H1 (cell line): ENCODE results near the gene CDC42EP3. TPM values are rescaled to one million over a fixed set of nuclear protein-coding genes. Genes with fewer than 3 reads are reported as not detected.

Source experiments
- CTCF ChIA-PET: fragments of 300-600 bp; sonication (Branson Sonifier 250); formaldehyde crosslinking; loops from one replicate; lab custom pipeline; 2021; ENCODE audit not compliant: partially characterized antibody; lab: Charles Lee
- POLR2A ChIA-PET: fragments of 300-600 bp; sonication (Branson Sonifier 250); formaldehyde crosslinking; loops from one replicate; lab custom pipeline; 2021; ENCODE audit warnings: inconsistent platforms; ENCODE audit not compliant: partially characterized antibody; lab: Charles Lee
- DNase-seq, 2 experiments: peaks; one replicate each; pipeline versions ENCODE4 v3.0.0 to v3.0.0-alpha.2; 2010 to 2022; ENCODE audit warnings: low spot score in 2 of 2, low read depth in 1 of 2, mixed read lengths in 1 of 2
- FAIRE-seq: peaks from 2 replicates; lab custom pipeline; 2011; peaks lifted over from hg19 to GRCh38; lab: Jason Lieb, UNC
- H2AFZ ChIP-seq: 2 replicates; pipeline ENCODE4 v1.8.1; 2012; ENCODE audit warnings: low read length, inconsistent platforms
- H2AK5ac ChIP-seq: 2 replicates; pipeline ENCODE4 v1.6.1; 2013; ENCODE audit warnings: low read depth, low read length
- H2BK120ac ChIP-seq: replicated peaks from 2 replicates; pipeline ENCODE3; 2013; ENCODE audit warnings: low read depth, low read length, inconsistent platforms
- H2BK12ac ChIP-seq: 2 replicates; pipeline ENCODE4 v1.6.1; 2013; ENCODE audit warnings: low read depth, low read length
- H2BK15ac ChIP-seq: 2 replicates; pipeline ENCODE4 v1.6.1; 2013; ENCODE audit warnings: low read length
- H2BK20ac ChIP-seq: 2 replicates; pipeline ENCODE4 v1.6.1; 2013; ENCODE audit warnings: low read length
- H2BK5ac ChIP-seq: 2 replicates; pipeline ENCODE4 v1.6.1; 2013; ENCODE audit warnings: low read depth, low read length
- H3K14ac ChIP-seq: 2 replicates; pipeline ENCODE4 v1.6.1; 2013; ENCODE audit warnings: inconsistent platforms; ENCODE audit not compliant: insufficient read length
- H3K18ac ChIP-seq: 2 replicates; pipeline ENCODE4 v1.6.1; 2013; ENCODE audit warnings: low read length; ENCODE audit errors: extremely low read depth
- H3K23ac ChIP-seq: 2 replicates; pipeline ENCODE4 v1.6.1; 2013; ENCODE audit warnings: inconsistent platforms; ENCODE audit not compliant: insufficient read length
- H3K23me2 ChIP-seq: 2 replicates; pipeline ENCODE4 v1.6.1; 2013; ENCODE audit warnings: low read depth, low read length
- H3K27ac ChIP-seq: 2 replicates; pipeline ENCODE4 v1.6.1; 2011; ENCODE audit warnings: low read depth, low read length, inconsistent platforms
- H3K27me3 ChIP-seq, 4 experiments: replicated peaks in 1 of 4; 1 replicate in 1 of 4; 2 replicates in 3 of 4; pipeline versions ENCODE4 v1.6.1 to v1.8.1; 2011 to 2013; ENCODE audit warnings: low read length in 3 of 4, mild to moderate bottlenecking in 3 of 4, inconsistent platforms in 2 of 4, mixed read lengths in 2 of 4, moderate library complexity in 1 of 4; ENCODE audit not compliant: control insufficient read depth in 3 of 4, insufficient read depth in 3 of 4; ENCODE audit errors: extremely low read depth in 1 of 4
- H3K36me3 ChIP-seq, 4 experiments: 2 replicates each; pipeline versions ENCODE4 v1.6.1 to v1.8.1; 2011 to 2013; ENCODE audit warnings: mild to moderate bottlenecking in 4 of 4, low read length in 3 of 4, moderate library complexity in 2 of 4, control low read depth in 1 of 4, inconsistent platforms in 1 of 4; ENCODE audit not compliant: insufficient read depth in 4 of 4, control insufficient read depth in 2 of 4
- H3K4ac ChIP-seq: replicated peaks from 2 replicates; pipeline ENCODE3; 2013; ENCODE audit warnings: low read length, low read depth, mixed read lengths, inconsistent platforms; ENCODE audit not compliant: insufficient read length
- H3K4me1 ChIP-seq, 4 experiments: replicated peaks in 1 of 4; 1 replicate in 1 of 4; 2 replicates in 3 of 4; pipeline versions ENCODE4 v1.6.1 to v1.8.1; 2011 to 2013; ENCODE audit warnings: low read length in 3 of 4, inconsistent platforms in 2 of 4, mixed read lengths in 1 of 4; ENCODE audit not compliant: insufficient read depth in 4 of 4, control insufficient read depth in 3 of 4
- H3K4me2 ChIP-seq, 2 experiments: 2 replicates each; pipeline versions ENCODE4 v1.6.1 to v1.8.1; 2011 to 2013; ENCODE audit warnings: low read depth in 2 of 2, low read length in 2 of 2, control low read depth in 1 of 2, inconsistent platforms in 1 of 2, mild to moderate bottlenecking in 1 of 2; ENCODE audit not compliant: insufficient read depth in 1 of 2
- H3K4me3 ChIP-seq, 4 experiments: fragments of 200-600, 300-600 bp in 1 of 4; sonication (generic), shearing (Covaris generic), sonication (Bioruptor Twin) in 1 of 4; 2 replicates each; pipeline versions ENCODE4 v1.5.1 to v1.8.1; 2011 to 2016; ENCODE audit warnings: low read length in 4 of 4, low read depth in 3 of 4, control low read depth in 2 of 4, inconsistent platforms in 2 of 4, mild to moderate bottlenecking in 2 of 4, mixed read lengths in 1 of 4, moderate library complexity in 1 of 4; ENCODE audit not compliant: insufficient read depth in 2 of 4; ENCODE audit errors: extremely low read depth in 1 of 4
- H3K56ac ChIP-seq: replicated peaks from 2 replicates; pipeline ENCODE3; 2013; ENCODE audit warnings: low read depth, mild to moderate bottlenecking, mixed read lengths, low read length, inconsistent platforms; ENCODE audit not compliant: insufficient read length
- H3K79me1 ChIP-seq: 2 replicates; pipeline ENCODE4 v1.6.1; 2013; ENCODE audit warnings: low read depth, low read length, control low read depth
- H3K79me2 ChIP-seq, 2 experiments: 2 replicates each; pipeline versions ENCODE4 v1.6.1 to v1.8.1; 2012 to 2013; ENCODE audit warnings: low read length in 2 of 2, mild to moderate bottlenecking in 2 of 2, inconsistent platforms in 1 of 2; ENCODE audit not compliant: insufficient read depth in 2 of 2, control insufficient read depth in 1 of 2
- H3K9ac ChIP-seq, 4 experiments: replicated peaks in 1 of 4; 1 replicate in 1 of 4; 2 replicates in 3 of 4; pipeline versions ENCODE4 v1.6.1 to v1.8.1; 2011 to 2013; ENCODE audit warnings: low read depth in 3 of 4, low read length in 3 of 4, control low read depth in 2 of 4, mild to moderate bottlenecking in 2 of 4, moderate library complexity in 2 of 4, inconsistent platforms in 1 of 4; ENCODE audit errors: extremely low read depth in 1 of 4
- H3K9me3 ChIP-seq, 2 experiments: 2 replicates each; pipeline versions ENCODE4 v1.6.1 to v1.8.1; 2012 to 2013; ENCODE audit warnings: mild to moderate bottlenecking in 2 of 2, moderate library complexity in 2 of 2, control low read depth in 1 of 2, inconsistent platforms in 1 of 2, low read depth in 1 of 2, low read length in 1 of 2, mixed read lengths in 1 of 2; ENCODE audit not compliant: insufficient read depth in 2 of 2
- H4K20me1 ChIP-seq, 2 experiments: replicated peaks in 1 of 2; 2 replicates each; pipeline versions ENCODE3 to v1.8.1; 2011 to 2013; ENCODE audit warnings: inconsistent platforms in 2 of 2, low read length in 2 of 2, mild to moderate bottlenecking in 1 of 2; ENCODE audit not compliant: insufficient read depth in 2 of 2, control insufficient read depth in 1 of 2
- H4K5ac ChIP-seq: 2 replicates; pipeline ENCODE4 v1.6.1; 2013; ENCODE audit warnings: low read length, low read depth, mixed read lengths, inconsistent platforms; ENCODE audit not compliant: insufficient read length
- H4K8ac ChIP-seq: 2 replicates; pipeline ENCODE4 v1.8.0; 2013; ENCODE audit warnings: mild to moderate bottlenecking, moderate library complexity, low read length, inconsistent platforms; ENCODE audit not compliant: insufficient read depth; ENCODE audit errors: extremely low read depth
- H4K91ac ChIP-seq: replicated peaks from 2 replicates; pipeline ENCODE3; 2013; ENCODE audit warnings: low read length, mixed read lengths, inconsistent platforms; ENCODE audit not compliant: insufficient read length
- CHD1 ChIP-seq: IDR thresholded peaks from 2 replicates; pipeline ENCODE4 v1.6.1; 2012; ENCODE audit warnings: low read depth, low read length, improper control_type of control experiment
- CTBP2 ChIP-seq: IDR thresholded peaks from 2 replicates; pipeline ENCODE4 v1.7.0; 2011; ENCODE audit warnings: borderline replicate concordance, mild to moderate bottlenecking, moderate library complexity, mixed read lengths, low read length; ENCODE audit not compliant: insufficient read depth, insufficient read length
- GTF2F1 ChIP-seq: IDR thresholded peaks from 2 replicates; pipeline ENCODE4 v1.6.1; 2012; ENCODE audit warnings: low read depth, low read length, improper control_type of control experiment, borderline replicate concordance
- KDM1A ChIP-seq: fragments of 200-600, 300-600 bp; sonication (generic); IDR thresholded peaks from 2 replicates; pipeline ENCODE4 v1.7.1; 2016; ENCODE audit warnings: mild to moderate bottlenecking, low read length, borderline replicate concordance
- POLR2A ChIP-seq, 2 experiments: IDR thresholded peaks; 1 replicate in 1 of 2; 2 replicates in 1 of 2; pipeline ENCODE4 v1.6.1; 2011; ENCODE audit warnings: low read depth in 2 of 2, low read length in 2 of 2, mild to moderate bottlenecking in 2 of 2; ENCODE audit errors: control extremely low read depth in 1 of 2
- RBBP5 ChIP-seq: IDR thresholded peaks from 2 replicates; pipeline ENCODE4 v1.7.1; 2012; ENCODE audit warnings: low read depth, mild to moderate bottlenecking, inconsistent platforms, low read length, moderate library complexity, borderline replicate concordance
- RXRA ChIP-seq: IDR thresholded peaks from 2 replicates; pipeline ENCODE4 v1.6.1; 2011; ENCODE audit warnings: low read depth, mild to moderate bottlenecking, low read length, moderate library complexity; ENCODE audit not compliant: insufficient read depth
- WGBS, 2 experiments: shearing (Covaris generic) in 1 of 2; methylation state at CpG; one replicate each; pipeline versions ENCODE4 v1.1.6 to v1.1.7; 2013 to 2015; ENCODE audit warnings: low lambda C conversion rate in 2 of 2, mixed read lengths in 2 of 2, inconsistent platforms in 1 of 2, low coverage in 1 of 2, missing lambda C conversion rate in 1 of 2; ENCODE audit not compliant: insufficient replicate concordance in 2 of 2, insufficient coverage in 1 of 2, insufficient read length in 1 of 2; ENCODE audit errors: extremely low coverage in 1 of 2, missing lambda C conversion rate in 1 of 2; 5-methylcytosine and 5-hydroxymethylcytosine counted together
- polyA plus RNA-seq, 7 experiments: library from polyadenylated mRNA; depleted of rRNA in 3 of 7; stranded (reverse) in 5 of 7; unstranded in 2 of 7; fragments of >200 nt in 5 of 7; fragments of 200-250 nt in 2 of 7; gene quantifications; 1 replicate in 5 of 7; 2 replicates in 1 of 7; 4 replicates in 1 of 7; pipeline versions ENCODE4 v1.2.1 to v1.2.3, GENCODE V29; 2011 to 2013; ENCODE audit warnings: missing spikeins in 2 of 7, mixed read lengths in 2 of 7
- total RNA-seq: library from RNA; stranded (reverse); fragmentation: NEBNext Ultra II Directional; extraction: Animal tissue kit (Norgen Biotek cat#: 25700); gene quantifications from 2 replicates; pipeline ENCODE4 v1.2.1, GENCODE V29; 2021
- TF ChIP-seq, protein P1 (sequence below), 3 experiments: IDR thresholded peaks; 1 replicate in 2 of 3; 2 replicates in 1 of 3; pipeline versions ENCODE4 v1.5.1 to v1.6.1; 2011; ENCODE audit warnings: low read length in 3 of 3, mild to moderate bottlenecking in 3 of 3, inconsistent platforms in 2 of 3, low read depth in 1 of 3, moderate library complexity in 1 of 3; ENCODE audit not compliant: insufficient read depth in 1 of 3; ENCODE audit errors: control extremely low read depth in 1 of 3

CDC42EP3 gene
- total and polyA plus RNA-seq, 2 of the 8 experiments (the other 6 are each of a cell fraction or from before 2014, with no cell fraction given): 18.4 to 24.7 TPM

DNA sequence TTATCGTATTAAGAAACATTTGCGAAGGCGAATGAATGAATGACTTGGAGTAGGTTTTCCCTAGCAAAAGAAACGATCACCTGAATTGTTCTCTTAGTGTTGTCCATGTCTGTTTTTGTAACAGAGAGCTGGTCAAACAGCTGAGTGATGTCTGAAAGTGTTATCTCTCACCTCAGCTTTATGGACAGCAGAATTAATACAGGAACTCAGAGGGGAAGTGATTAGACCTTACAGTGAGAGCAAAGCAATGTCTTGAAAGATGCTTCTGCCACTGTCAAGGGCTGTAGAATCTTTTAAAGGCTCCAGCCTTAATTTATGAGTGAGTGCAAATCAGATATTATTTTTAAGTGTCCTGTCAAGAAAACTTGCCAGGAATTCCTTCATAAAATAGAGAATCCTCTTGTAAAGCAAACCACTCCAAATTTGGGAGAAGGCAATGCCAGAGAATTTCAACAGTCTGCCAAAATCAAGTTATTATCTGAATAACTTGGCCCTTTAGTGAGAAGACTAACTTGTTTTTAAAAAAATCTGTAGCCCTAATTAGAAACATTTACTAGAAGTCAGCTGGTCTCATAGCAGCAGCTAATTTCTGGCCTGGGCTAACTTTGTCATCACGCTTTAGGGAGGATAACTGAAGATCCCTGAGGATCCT is 60.7 kb downstream of the CDC42EP3 start:
- Histone ChIP-seq H3K27ac (no peak overlapping the region), H3K14ac (no peak overlapping the region), H4K91ac (no peak overlapping the region), H2BK5ac (no peak overlapping the region), H2BK15ac (no peak overlapping the region), H3K79me1 (no peaks in the 10 kb centered on the region), H2BK20ac (no peak overlapping the region), H3K27me3 (no peaks in the 10 kb centered on the region), H2AK5ac (no peak overlapping the region), H4K8ac (no peak overlapping the region), H2BK120ac (no peak overlapping the region), H3K23me2 (no peaks in the 10 kb centered on the region), H2AFZ (no peak overlapping the region), H3K4ac (no peak overlapping the region), H3K56ac (no peak overlapping the region), H2BK12ac (no peak overlapping the region), H3K9me3 (no peaks in the 10 kb centered on the region), H3K4me3 (no peak overlapping the region), H3K79me2 (no peaks in the 10 kb centered on the region), H3K4me2 (no peak overlapping the region), H4K5ac (no peak overlapping the region), H3K18ac (no peak overlapping the region), H3K9ac (no peak overlapping the region), H3K23ac (no peak overlapping the region), H3K4me1 (no peaks in the 10 kb centered on the region), H3K36me3 (no peaks in the 10 kb centered on the region), H4K20me1 (no peaks in the 10 kb centered on the region)
- 94% methylated on average over 5 of the region's 5 CpGs; no CpG with 5 or more reads in 1 of the 2 experiments for WGBS, 2 experiments
- ChIA-PET CTCF (no interaction called here), POLR2A (no interaction called here)
- FAIRE-seq: no peak
- no peak for DNase-seq
- no peak for TF ChIP-seq KDM1A
- TF ChIP-seq, protein P1, sequence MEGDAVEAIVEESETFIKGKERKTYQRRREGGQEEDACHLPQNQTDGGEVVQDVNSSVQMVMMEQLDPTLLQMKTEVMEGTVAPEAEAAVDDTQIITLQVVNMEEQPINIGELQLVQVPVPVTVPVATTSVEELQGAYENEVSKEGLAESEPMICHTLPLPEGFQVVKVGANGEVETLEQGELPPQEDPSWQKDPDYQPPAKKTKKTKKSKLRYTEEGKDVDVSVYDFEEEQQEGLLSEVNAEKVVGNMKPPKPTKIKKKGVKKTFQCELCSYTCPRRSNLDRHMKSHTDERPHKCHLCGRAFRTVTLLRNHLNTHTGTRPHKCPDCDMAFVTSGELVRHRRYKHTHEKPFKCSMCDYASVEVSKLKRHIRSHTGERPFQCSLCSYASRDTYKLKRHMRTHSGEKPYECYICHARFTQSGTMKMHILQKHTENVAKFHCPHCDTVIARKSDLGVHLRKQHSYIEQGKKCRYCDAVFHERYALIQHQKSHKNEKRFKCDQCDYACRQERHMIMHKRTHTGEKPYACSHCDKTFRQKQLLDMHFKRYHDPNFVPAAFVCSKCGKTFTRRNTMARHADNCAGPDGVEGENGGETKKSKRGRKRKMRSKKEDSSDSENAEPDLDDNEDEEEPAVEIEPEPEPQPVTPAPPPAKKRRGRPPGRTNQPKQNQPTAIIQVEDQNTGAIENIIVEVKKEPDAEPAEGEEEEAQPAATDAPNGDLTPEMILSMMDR (IDR thresholded peaks at IDR 0.05; ENCODE audit: control extremely low read depth in 1 of 3, insufficient read depth in 1 of 3, low read depth in 1 of 3, low read length in 3 of 3): no peak
- TF ChIP-seq GTF2F1: no peak
- no peak for TF ChIP-seq RXRA
- TF ChIP-seq CTBP2: no peak
- no peak for TF ChIP-seq RBBP5
- TF ChIP-seq POLR2A (IDR thresholded peaks at IDR 0.05; ENCODE audit: control extremely low read depth in 1 of 2, low read depth in 2 of 2, low read length in 2 of 2): no peak
- TF ChIP-seq CHD1: no peak
